Right cardiac atrium (tissue), 5 donors: ENCODE measurements around the gene DEXI. TPM values are rescaled to one million over a fixed set of nuclear protein-coding genes. Genes with fewer than 3 reads are reported as not detected.
A peak's percentile ranks its signal among the peaks of the same experiment; 100 is the strongest.
"Not testable (repeated sequence)": the region's sequence is repeated elsewhere in the genome, so short reads cannot be mapped to it uniquely, and the experiment has no call there.

Experiments
- ATAC-seq, 2 donors: fragments of 200-7000 bp; cut with Tn5 transposase; one replicate each; pipeline versions ENCODE4 v1.8.0 to v1.9.1; 2020; ENCODE audit warnings: moderate library complexity in 2 of 2, mild to moderate bottlenecking in 1 of 2
- DNase-seq, 3 donors: peaks; one replicate each; pipeline ENCODE4 v3.0.0-alpha.2; 2020
- H3K27ac ChIP-seq: one replicate; pipeline ENCODE4 v1.5.1; 2013; ENCODE audit warnings: mild to moderate bottlenecking, low read length, control low read depth, moderate library complexity
- H3K27me3 ChIP-seq: one replicate; pipeline ENCODE4 v1.6.1; 2013; ENCODE audit not compliant: control insufficient read depth, insufficient read depth
- H3K4me1 ChIP-seq: one replicate; pipeline ENCODE4 v1.6.1; 2013; ENCODE audit warnings: low read length; ENCODE audit not compliant: control insufficient read depth, insufficient read depth
- H3K4me3 ChIP-seq: one replicate; pipeline ENCODE4 v1.5.1; 2013; ENCODE audit warnings: low read length, control low read depth
- H3K9me3 ChIP-seq: one replicate; pipeline ENCODE4 v1.6.1; 2013; ENCODE audit warnings: low read length; ENCODE audit not compliant: control insufficient read depth
- WGBS: extraction: QIAGEN DNeasy Blood & Tissue Kit; methylation state at CpG from one replicate; pipeline ENCODE4 v1.1.7; 2013; 5-methylcytosine and 5-hydroxymethylcytosine counted together
- intact Hi-C, 4 donors: fragments of 100-400 bp; cut with DNase I; formaldehyde crosslinking; loops; one replicate each; pipeline versions ENCODE4 v1.11.0 to v1.14.0; 2022 to 2023
- polyA plus RNA-seq: library from polyadenylated mRNA; stranded (reverse); fragments of 200-250 nt; gene quantifications from one replicate; pipeline ENCODE4 v1.2.3, GENCODE V29; 2013
- total RNA-seq, 4 donors: library from RNA; stranded (reverse); fragmentation: NEBNext Ultra II Directional; extraction: Animal tissue kit (Norgen Biotek cat#: 25700); gene quantifications; one replicate each; pipeline ENCODE4 v1.2.1, GENCODE V29; 2021
- donor health status: healthy with polysubstance abuse.
- donor health status: DM: no; HTN: yes; CAD: no.
- donor health status: DM: no; HTN: no; CAD: no.
- donor health status: DM: no; HTN: yes; CAD: no; lungs with severe emphysema.
- donor health status: DM: yes; HTN: yes; CAD: no.

Gene DEXI
- total and polyA plus RNA-seq, 5 donors: 82.2 to 127 (median 102) TPM

DNA sequence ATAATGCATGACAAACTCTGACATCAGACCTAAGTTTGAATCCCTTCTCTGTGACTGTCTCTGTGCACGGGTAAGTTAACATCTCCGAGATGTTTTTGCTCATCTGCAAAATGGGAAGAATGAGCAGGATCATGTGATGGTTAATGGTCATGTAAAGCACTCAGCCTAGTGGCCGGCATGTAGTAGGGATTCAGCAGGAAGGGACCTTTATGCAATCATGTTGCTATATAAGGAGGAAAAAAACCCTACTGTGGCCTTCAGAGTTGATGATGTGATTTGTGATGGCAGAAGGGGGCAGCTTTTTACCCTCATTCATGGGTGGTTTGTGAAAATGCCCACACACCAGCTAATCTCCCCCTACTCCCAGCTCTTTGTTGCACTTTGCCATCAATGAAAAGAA lies 26.2 kb upstream of the DEXI start:
- intact Hi-C loops: loop anchor here in 3 of 4 donors (5.0 to 10.0 kb wide), 3 partner anchors 289 to 666 kb away; partner anchors contain the start of gene SOCS1 (in 2 of the 3)
- Histone ChIP-seq H3K27me3 (no peaks in the 10 kb centered on the region), H3K9me3 (no peaks in the 10 kb centered on the region), H3K4me1 (peaks cover 3% of the 10 kb centered on the region), H3K27ac (peak overlapping the region; percentile 15), H3K4me3 (no peak overlapping the region)
- 84% methylated on average over 3 of the region's 3 CpGs for WGBS
- DNase-seq (no peak), ATAC-seq (no peak)

DNA sequence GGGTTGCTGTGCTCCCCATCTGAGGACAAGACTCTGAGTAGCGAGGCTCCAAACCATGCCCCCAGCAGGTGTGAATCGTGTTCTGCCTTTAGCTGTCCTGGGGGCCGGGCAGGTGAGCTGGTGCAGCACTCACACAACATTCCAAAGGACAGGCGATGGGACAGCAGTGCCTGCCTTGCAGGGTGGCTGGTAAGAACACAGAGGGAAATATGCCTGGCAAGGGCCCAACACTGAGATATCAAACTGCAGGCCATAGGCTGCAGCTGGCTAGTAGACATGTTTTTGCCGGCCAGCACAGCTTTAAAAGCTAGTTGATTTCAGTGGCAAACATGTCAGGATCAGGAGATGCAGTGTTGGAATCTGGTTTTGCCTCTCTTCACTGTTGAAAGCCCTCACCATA lies 25.7 kb upstream of the DEXI start:
- no peaks in the 10 kb centered on the region for H3K27me3 ChIP-seq

DNA sequence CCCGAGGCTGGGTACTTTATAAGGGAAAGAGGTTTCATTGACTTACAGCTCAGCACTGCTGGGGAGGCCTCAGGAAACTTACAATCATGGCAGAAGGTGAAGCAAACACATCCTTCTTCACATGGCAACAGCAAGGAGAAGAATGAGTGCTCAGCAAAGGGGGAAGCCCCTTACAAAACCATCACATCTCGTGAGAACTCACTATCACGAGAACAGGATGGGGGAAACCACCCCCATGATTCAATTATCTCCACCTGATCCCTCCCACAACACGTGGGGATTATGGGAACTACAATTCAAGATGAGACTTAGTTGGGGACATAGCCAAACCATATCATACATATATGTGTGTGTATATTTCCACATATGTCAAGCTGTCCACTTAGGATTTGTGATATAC lies 24.3 kb upstream of the DEXI start:
- H3K9me3 ChIP-seq, H3K4me3 ChIP-seq, H3K27ac ChIP-seq, DNase-seq, ATAC-seq, H3K27me3 ChIP-seq, H3K4me1 ChIP-seq: not testable (repeated sequence)
- WGBS: 56% methylated on average over 4 of the region's 4 CpGs
- intact Hi-C loops: loop anchor here in 3 of 4 donors (5.0 to 10.0 kb wide), 3 partner anchors 291 to 668 kb away; partner anchors contain the start of gene SOCS1 (in 2 of the 3)

More for the DNA sequence above, 25.7 kb upstream of the DEXI start:
- intact Hi-C loops: loop anchor here in 3 of 4 donors (5.0 to 10.0 kb wide), 3 partner anchors 289 to 667 kb away; partner anchors contain the start of gene SOCS1 (in 2 of the 3)
- Histone ChIP-seq H3K27ac (peak overlapping the region; percentile 15), H3K4me1 (peaks cover 3% of the 10 kb centered on the region), H3K4me3 (no peak overlapping the region), H3K9me3 (no peaks in the 10 kb centered on the region)
- ATAC-seq (peak in 1 of 2 donors; percentile 37), DNase-seq (no peak)
- 67% methylated on average over 5 of the region's 5 CpGs for WGBS

DNA sequence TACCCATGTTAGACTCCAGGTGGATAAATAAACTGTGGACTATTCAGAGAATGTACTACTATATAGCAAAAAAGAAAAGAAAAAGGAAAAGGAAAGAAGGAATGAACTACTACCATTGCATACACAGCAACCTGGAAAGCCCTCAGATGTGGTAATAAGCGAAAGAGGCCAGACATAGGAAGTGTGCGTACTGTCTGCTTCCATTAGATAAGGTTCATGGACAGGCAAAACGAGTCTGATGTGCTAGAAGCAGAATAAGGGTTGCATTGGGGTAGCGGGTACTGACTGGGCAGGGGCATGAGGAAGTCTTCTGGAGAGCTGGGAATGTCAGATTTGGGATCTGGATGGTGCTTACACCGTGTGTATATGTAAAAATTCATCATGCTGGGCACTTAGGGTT lies 23.9 kb upstream of the DEXI start:
- Histone ChIP-seq H3K27ac (no peak overlapping the region), H3K4me3 (no peak overlapping the region), H3K4me1 (peaks cover 3% of the 10 kb centered on the region), H3K27me3 (no peaks in the 10 kb centered on the region), H3K9me3 (no peaks in the 10 kb centered on the region)
- WGBS: 82% methylated on average over 5 of the region's 5 CpGs
- DNase-seq: no peak
- no peak for ATAC-seq
- intact Hi-C loops: loop anchor here in 3 of 4 donors (5.0 to 10.0 kb wide), 3 partner anchors 291 to 669 kb away; partner anchors contain the start of gene SOCS1 (in 2 of the 3)

DNA sequence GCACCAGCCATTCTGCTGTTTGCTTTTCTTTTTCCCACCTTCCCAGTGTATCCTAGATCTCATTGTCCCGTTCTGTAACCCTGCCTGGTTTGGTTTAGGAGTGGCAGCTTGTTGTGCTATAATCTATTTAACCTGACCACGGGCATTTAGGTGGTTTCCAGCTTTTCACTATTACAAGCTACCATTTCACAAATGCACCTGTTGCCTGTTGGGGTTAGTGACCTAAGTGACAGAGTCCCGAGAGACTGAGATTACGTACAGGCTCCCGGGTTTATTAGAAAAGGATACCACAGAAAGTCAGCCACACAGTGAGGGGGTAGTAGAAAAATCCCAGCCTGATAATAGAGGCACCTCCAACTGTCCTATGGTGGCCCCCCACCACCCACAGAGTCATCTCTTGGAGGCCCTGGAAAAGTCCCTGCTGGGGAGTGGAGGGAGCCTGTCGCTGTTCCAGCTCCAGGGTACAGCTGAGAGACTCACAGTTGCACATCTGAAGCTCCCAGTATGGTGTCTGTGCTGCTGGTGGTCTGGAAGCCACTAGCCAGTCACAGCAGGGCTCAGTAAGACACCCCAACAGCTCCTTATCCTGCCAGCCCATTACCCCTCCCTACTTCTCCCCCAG lies 23.3 kb upstream of the DEXI start:
- H3K9me3 ChIP-seq: no peaks in the 10 kb centered on the region
- intact Hi-C loops: loop anchor here in 3 of 4 donors (5.0 to 10.0 kb wide), 3 partner anchors 292 to 669 kb away; partner anchors contain the start of gene SOCS1 (in 2 of the 3)
- H3K4me3 ChIP-seq: no peak overlapping the region
- H3K4me1 ChIP-seq: peaks cover 3% of the 10 kb centered on the region
- no peaks in the 10 kb centered on the region for H3K27me3 ChIP-seq
- 91% methylated on average over 6 of the region's 6 CpGs for WGBS
- ATAC-seq (no peak), DNase-seq (no peak)
- H3K27ac ChIP-seq: no peak overlapping the region

DNA sequence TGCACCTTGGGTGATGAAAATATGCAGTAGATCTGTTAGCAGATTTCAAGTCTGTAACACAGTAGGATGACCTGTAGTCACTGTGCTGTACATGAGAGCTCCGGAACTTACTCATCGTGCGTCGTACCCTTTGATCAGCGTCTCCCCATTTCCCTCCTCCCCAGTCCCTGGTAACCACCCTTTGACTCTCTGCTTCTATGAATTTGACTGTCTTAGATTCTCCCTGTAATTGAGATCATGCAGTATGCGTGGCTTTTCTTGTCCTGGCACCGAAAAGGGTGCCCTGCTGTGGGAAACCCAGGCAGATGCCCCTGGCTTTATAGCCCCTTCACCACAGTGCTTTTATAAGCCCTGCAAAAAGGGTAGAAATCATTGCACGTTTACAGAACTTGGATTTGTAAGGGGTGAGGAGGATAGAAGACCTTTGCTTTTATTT lies 22.6 kb upstream of the DEXI start:
- Histone ChIP-seq H3K4me3 (no peak overlapping the region), H3K27ac (no peak overlapping the region), H3K27me3 (no peaks in the 10 kb centered on the region), H3K4me1 (peaks cover 3% of the 10 kb centered on the region), H3K9me3 (no peaks in the 10 kb centered on the region)
- intact Hi-C loops: loop anchor here in 3 of 4 donors (5.0 to 10.0 kb wide), 3 partner anchors 292 to 670 kb away; partner anchors contain the start of gene SOCS1 (in 2 of the 3)
- DNase-seq (no peak), ATAC-seq (no peak)
- WGBS: 95% methylated on average over 8 of the region's 8 CpGs

DNA sequence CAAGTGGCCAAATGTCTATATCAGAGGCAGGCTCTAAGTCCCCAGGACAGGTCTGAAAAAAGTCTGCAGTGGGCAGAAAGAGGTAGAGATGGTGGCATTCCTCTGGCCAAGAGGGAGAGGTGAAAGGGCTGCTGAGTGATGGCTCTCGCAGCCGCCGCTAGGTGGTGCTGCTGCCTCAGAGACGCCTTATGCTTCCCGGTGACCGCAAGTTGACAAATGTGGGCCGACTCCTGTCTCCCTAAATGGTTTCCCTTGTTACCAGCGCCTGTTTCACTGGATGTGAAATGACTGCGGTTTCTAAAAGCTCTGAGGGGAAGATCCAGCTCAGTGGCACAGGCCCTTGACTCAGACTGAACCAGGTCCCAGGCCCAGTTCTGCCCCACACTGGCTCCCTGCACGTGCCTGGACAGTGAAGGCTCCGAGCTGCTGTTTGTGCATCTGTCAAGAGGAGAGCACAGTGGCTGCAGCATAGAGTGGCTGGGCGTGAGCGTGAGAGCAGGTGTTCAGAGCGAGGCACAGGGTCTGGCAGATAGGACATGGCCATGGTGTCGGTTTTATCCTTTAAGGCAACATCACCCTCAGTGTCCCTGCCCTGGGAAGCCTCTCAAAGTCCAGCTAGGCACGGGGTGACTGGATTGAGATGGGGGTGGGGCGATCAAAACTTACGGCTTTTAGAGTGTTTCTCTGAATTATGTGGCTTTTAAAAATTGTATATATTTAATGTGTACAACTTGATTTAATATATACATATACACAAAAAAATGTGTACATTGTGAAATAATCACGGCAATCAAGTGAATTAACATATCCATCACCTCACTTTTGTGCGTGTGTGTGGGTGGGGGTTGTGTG lies 22.0 kb upstream of the DEXI start:
- intact Hi-C loops: loop anchor here in 2 of 4 donors (10.0 kb wide), 2 partner anchors 391 to 671 kb away; no protein-coding TSS in a partner anchor
- 34% methylated on average over 20 of the region's 20 CpGs for WGBS
- peak overlapping the region; percentile 13 for H3K27ac ChIP-seq

DNA sequence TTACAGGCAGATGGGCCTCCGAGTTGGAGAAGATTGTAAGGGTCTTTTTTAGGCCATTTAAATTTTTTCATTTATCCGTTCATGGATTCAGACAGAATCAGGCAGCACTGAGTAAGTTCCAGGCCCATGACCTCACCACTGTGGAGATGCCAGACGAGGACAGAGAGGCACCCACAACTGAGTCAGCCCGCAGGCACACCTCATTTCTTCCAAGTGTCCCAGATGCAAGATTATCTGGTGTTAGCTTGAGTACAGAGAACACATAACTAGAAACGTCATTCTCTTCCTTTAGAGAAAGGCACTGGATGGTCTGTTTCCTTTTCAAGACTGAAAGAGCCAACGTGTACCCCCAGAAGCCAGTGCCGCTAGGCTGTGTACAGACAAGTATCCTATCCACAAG lies 19.0 kb upstream of the DEXI start:
- Histone ChIP-seq H3K4me3 (no peak overlapping the region), H3K27ac (peak overlapping the region; percentile 51), H3K4me1 (no peaks in the 10 kb centered on the region), H3K9me3 (no peaks in the 10 kb centered on the region), H3K27me3 (no peaks in the 10 kb centered on the region)
- DNase-seq (peak in 2 of 3 donors; percentile 59 to 70), ATAC-seq (peak; percentile 36 to 70)
- 53% methylated on average over 7 of the region's 7 CpGs for WGBS
- intact Hi-C loops: loop anchor here in 2 of 4 donors (10.0 kb wide), 2 partner anchors 394 to 674 kb away; no protein-coding TSS in a partner anchor

More for the DNA sequence above, 22.0 kb upstream of the DEXI start:
- ATAC-seq (peak; percentile 86 to 89), DNase-seq (peak; percentile 82 to 93 (median 92))
- H3K4me3 ChIP-seq: no peak overlapping the region
- no peaks in the 10 kb centered on the region for H3K27me3 ChIP-seq
- H3K4me1 ChIP-seq: peaks cover 3% of the 10 kb centered on the region
- H3K9me3 ChIP-seq: no peaks in the 10 kb centered on the region

DNA sequence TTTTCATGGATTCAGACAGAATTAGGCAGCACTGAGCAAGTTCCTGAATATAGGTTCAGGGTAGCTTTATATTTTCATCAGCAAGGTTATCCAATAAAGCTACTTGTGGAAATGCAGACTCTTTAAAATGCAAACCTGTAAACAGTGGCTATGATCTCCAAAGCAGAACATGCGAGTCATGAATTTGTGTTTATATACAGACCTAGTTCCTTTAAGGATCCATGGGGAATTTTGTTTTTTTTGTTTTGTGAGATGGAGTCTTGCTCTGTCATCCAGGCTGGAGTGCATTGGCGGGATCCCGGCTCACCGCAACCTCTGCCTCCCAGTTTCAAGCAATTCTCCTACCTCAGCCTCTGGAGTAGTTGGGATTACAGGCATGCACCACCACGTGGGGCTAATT lies 16.9 kb upstream of the DEXI start:
- WGBS: 93% methylated on average over 5 of the region's 5 CpGs
- Histone ChIP-seq H3K9me3 (no peaks in the 10 kb centered on the region), H3K4me3 (no peak overlapping the region), H3K4me1 (no peaks in the 10 kb centered on the region), H3K27me3 (no peaks in the 10 kb centered on the region), H3K27ac (no peak overlapping the region)
- no peak for ATAC-seq
- intact Hi-C loops: no loop called here
- DNase-seq: no peak

DNA sequence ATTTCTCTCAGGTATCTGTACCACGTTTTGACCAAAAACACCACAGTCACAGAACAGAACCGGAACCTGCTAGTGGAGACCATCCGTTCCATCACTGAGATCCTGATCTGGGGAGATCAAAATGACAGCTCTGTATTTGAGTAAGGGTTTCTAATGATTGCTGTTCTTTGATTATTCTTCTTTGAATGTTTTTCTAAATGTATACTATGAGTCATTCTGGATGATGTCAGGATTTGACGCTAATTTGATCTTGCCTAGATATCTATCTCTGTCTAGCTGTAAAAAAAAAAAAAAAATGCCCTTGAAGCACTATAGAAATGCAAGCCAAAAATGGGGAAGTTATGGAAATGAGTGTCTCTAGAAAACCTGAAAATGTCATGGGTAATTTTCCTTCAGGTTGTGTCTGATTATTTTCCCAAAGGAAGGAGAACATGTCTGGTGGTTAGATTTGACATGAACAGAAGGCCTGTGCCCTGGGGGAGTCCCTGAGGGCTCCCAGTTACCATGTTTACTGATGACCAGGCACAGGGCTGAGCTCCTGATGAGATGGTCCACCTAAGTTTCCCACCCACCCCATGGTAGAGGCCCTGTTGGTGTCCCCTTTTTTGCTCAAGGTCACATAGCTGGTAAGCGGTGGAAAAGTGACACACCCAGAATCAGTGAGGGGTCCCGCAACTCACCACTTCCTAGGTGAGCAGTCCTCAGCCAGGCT lies 15.7 kb upstream of the DEXI start:
- intact Hi-C loops: no loop called here
- no peaks in the 10 kb centered on the region for H3K27me3 ChIP-seq
- ATAC-seq (no peak), DNase-seq (no peak)
- H3K4me1 ChIP-seq: no peaks in the 10 kb centered on the region
- no peak overlapping the region for H3K27ac ChIP-seq
- no peak overlapping the region for H3K4me3 ChIP-seq
- no peaks in the 10 kb centered on the region for H3K9me3 ChIP-seq
- 83% methylated on average over 6 of the region's 6 CpGs for WGBS
